SK-N-SH (cell line): ENCODE results near the gene GULP1.

ENCODE experiments used
- EP300 ChIP-seq, 2 experiments: IDR thresholded peaks; 2 replicates each; pipeline versions ENCODE4 v1.4.0 to v1.6.1; 2012; ENCODE audit warnings: borderline replicate concordance in 1 of 2, low read depth in 1 of 2, low read length in 1 of 2
- SIN3A ChIP-seq: IDR thresholded peaks from 2 replicates; pipeline ENCODE4 v1.6.1; 2012; ENCODE audit warnings: low read depth, mild to moderate bottlenecking, low read length, moderate library complexity, borderline replicate concordance
- YY1 ChIP-seq: IDR thresholded peaks from 2 replicates; pipeline ENCODE4 v1.4.0; 2012; ENCODE audit warnings: low read depth, mild to moderate bottlenecking
- TF ChIP-seq, protein P1 (sequence below): fragments of 200-600 bp; sonication (generic); IDR thresholded peaks from 2 replicates; pipeline ENCODE4 v1.6.1; 2017; ENCODE audit warnings: antibody characterized with exemption, mild to moderate bottlenecking, moderate library complexity

DNA sequence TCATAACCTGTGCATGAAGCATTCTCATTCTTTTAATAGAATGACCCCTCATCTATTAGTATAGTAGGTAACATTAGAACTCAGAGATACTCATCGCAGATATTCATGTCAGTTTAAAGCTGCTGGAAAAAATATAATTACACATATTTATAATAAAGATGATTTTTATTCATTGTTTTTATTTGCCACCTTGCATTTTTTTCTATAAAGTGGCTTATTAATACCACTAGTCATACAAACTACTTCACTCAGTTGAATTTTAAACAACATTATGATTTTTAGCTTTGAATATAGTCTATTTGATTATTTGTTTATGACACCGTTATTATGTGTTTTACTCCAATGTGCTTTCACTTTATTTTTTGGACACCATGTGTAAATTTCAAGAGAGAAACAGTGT is 23.9 kb upstream of the GULP1 start:
- TF ChIP-seq EP300 (IDR thresholded peaks at IDR 0.05; ENCODE audit: borderline replicate concordance in 1 of 2, low read depth in 1 of 2, low read length in 1 of 2) (no peak), SIN3A (no peak), YY1 (no peak)
- TF ChIP-seq, protein P1, sequence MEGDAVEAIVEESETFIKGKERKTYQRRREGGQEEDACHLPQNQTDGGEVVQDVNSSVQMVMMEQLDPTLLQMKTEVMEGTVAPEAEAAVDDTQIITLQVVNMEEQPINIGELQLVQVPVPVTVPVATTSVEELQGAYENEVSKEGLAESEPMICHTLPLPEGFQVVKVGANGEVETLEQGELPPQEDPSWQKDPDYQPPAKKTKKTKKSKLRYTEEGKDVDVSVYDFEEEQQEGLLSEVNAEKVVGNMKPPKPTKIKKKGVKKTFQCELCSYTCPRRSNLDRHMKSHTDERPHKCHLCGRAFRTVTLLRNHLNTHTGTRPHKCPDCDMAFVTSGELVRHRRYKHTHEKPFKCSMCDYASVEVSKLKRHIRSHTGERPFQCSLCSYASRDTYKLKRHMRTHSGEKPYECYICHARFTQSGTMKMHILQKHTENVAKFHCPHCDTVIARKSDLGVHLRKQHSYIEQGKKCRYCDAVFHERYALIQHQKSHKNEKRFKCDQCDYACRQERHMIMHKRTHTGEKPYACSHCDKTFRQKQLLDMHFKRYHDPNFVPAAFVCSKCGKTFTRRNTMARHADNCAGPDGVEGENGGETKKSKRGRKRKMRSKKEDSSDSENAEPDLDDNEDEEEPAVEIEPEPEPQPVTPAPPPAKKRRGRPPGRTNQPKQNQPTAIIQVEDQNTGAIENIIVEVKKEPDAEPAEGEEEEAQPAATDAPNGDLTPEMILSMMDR: no peak
